HepG2 (cell line): ENCODE data around the gene CPB2. TPM values are rescaled to one million over a fixed set of nuclear protein-coding genes. Genes with fewer than 3 reads are reported as not detected.

ENCODE experiments used
- AHR ChIP-seq: IDR thresholded peaks from 2 replicates; pipeline ENCODE4 v1.6.1; 2018; ENCODE audit warnings: missing genetic modification reagents, missing compliant biosample characterization
- BCL6 ChIP-seq: IDR thresholded peaks from 2 replicates; pipeline ENCODE4 v1.6.1; 2016; ENCODE audit warnings: missing genetic modification reagents, missing compliant biosample characterization
- CREB3 ChIP-seq: sonication (generic); formaldehyde crosslinking; IDR thresholded peaks from 2 replicates; pipeline ENCODE4 v1.5.0; 2020; ENCODE audit warnings: missing genetic modification reagents
- GPBP1L1 ChIP-seq: sonication (generic); formaldehyde crosslinking; IDR thresholded peaks from 2 replicates; pipeline ENCODE4 v1.5.0; 2020; ENCODE audit warnings: mild to moderate bottlenecking, missing genetic modification reagents
- HNF4A ChIP-seq: sonication (generic); formaldehyde crosslinking; IDR thresholded peaks from 2 replicates; pipeline ENCODE4 v1.4.0; 2020; ENCODE audit warnings: missing genetic modification reagents
- HNRNPK ChIP-seq: fragments of 200-400 bp; formaldehyde crosslinking; IDR thresholded peaks from 2 replicates; pipeline ENCODE4 v1.6.1; 2018; ENCODE audit warnings: low read length, low read depth, moderate library complexity, mild to moderate bottlenecking; ENCODE audit not compliant: poor library complexity, severe bottlenecking
- NPAS2 ChIP-seq: sonication (generic); formaldehyde crosslinking; IDR thresholded peaks from 2 replicates; pipeline ENCODE4 v1.8.0; 2022; ENCODE audit warnings: mild to moderate bottlenecking, missing genetic modification reagents, borderline replicate concordance
- RAD21 ChIP-seq: fragments of 450-650 bp; formaldehyde crosslinking; IDR thresholded peaks from 2 replicates; pipeline ENCODE4 v1.5.0; 2020; ENCODE audit warnings: mild to moderate bottlenecking
- RFXAP ChIP-seq: sonication (generic); formaldehyde crosslinking; IDR thresholded peaks from 2 replicates; pipeline ENCODE4 v1.4.0; 2020; ENCODE audit warnings: missing genetic modification reagents, borderline replicate concordance
- SMARCE1 ChIP-seq: fragments of 450-650 bp; IDR thresholded peaks from 2 replicates; pipeline ENCODE4 v1.6.1; 2017; ENCODE audit warnings: borderline replicate concordance
- SMYD3 ChIP-seq: sonication (generic); formaldehyde crosslinking; IDR thresholded peaks from 2 replicates; pipeline ENCODE4 v1.8.1; 2023; ENCODE audit warnings: mild to moderate bottlenecking, missing genetic modification reagents
- SP5 ChIP-seq: IDR thresholded peaks from 2 replicates; pipeline ENCODE4 v1.6.1; 2016; ENCODE audit warnings: low read depth, borderline replicate concordance
- SPEN ChIP-seq: sonication (generic); formaldehyde crosslinking; IDR thresholded peaks from 2 replicates; pipeline ENCODE4 v1.5.1; 2020; ENCODE audit warnings: low read depth, mild to moderate bottlenecking, missing genetic modification reagents
- ZBTB40 ChIP-seq, 2 experiments: fragments of 450-650 bp in 1 of 2; sonication (generic) in 1 of 2; formaldehyde crosslinking in 1 of 2; IDR thresholded peaks; 2 replicates each; pipeline versions ENCODE4 v1.6.1 to v1.8.0; 2016 to 2022; ENCODE audit warnings: antibody characterized with exemption in 1 of 2, mild to moderate bottlenecking in 1 of 2, missing genetic modification reagents in 1 of 2
- ZNF10 ChIP-seq: sonication (generic); formaldehyde crosslinking; IDR thresholded peaks from 2 replicates; pipeline ENCODE4 v1.4.0; 2020; ENCODE audit warnings: mild to moderate bottlenecking, low read depth, missing genetic modification reagents, borderline replicate concordance
- ZNF160 ChIP-seq: sonication (generic); formaldehyde crosslinking; IDR thresholded peaks from 2 replicates; pipeline ENCODE4 v1.8.0; 2022; ENCODE audit warnings: mild to moderate bottlenecking, inconsistent platforms, missing genetic modification reagents
- ZNF260 ChIP-seq: sonication (generic); formaldehyde crosslinking; IDR thresholded peaks from 2 replicates; pipeline ENCODE4 v1.4.0; 2020; ENCODE audit warnings: missing genetic modification reagents, low read depth, mild to moderate bottlenecking, borderline replicate concordance
- ZNF30 ChIP-seq: sonication (generic); formaldehyde crosslinking; IDR thresholded peaks from 2 replicates; pipeline ENCODE4 v1.5.0; 2020; ENCODE audit warnings: mild to moderate bottlenecking, missing genetic modification reagents
- ZNF557 ChIP-seq: sonication (generic); formaldehyde crosslinking; IDR thresholded peaks from 2 replicates; pipeline ENCODE4 v1.4.0; 2020; ENCODE audit warnings: missing genetic modification reagents
- ZNF564 ChIP-seq: sonication (generic); formaldehyde crosslinking; IDR thresholded peaks from 2 replicates; pipeline ENCODE4 v1.8.1; 2023; ENCODE audit warnings: mild to moderate bottlenecking, missing genetic modification reagents
- ZNF713 ChIP-seq: sonication (generic); formaldehyde crosslinking; IDR thresholded peaks from 2 replicates; pipeline ENCODE4 v1.4.0; 2020; ENCODE audit warnings: mild to moderate bottlenecking, missing genetic modification reagents
- polyA plus RNA-seq, 8 experiments: library from polyadenylated mRNA; depleted of rRNA in 3 of 8; stranded (reverse) in 7 of 8; unstranded in 1 of 8; fragments of >200 nt; fragmentation: Illumina TruSeq in 4 of 8; extraction: Trizol in 4 of 8; gene quantifications; 2 replicates each; pipeline versions ENCODE4 v1.2.1 to v1.2.3, GENCODE V29; 2011 to 2016; ENCODE audit warnings: low read depth in 4 of 8, missing spikeins in 1 of 8, mixed read lengths in 1 of 8; ENCODE audit not compliant: insufficient read depth in 1 of 8
- total RNA-seq, 5 experiments: library from RNA; depleted of rRNA; stranded (reverse); fragments of >200 nt; fragmentation: Illumina TruSeq; extraction: Trizol; gene quantifications; 2 replicates each; pipeline ENCODE4 v1.2.3, GENCODE V29; 2016; ENCODE audit warnings: low read depth in 1 of 5

Gene CPB2
- total and polyA plus RNA-seq, 2 of the 13 experiments (the other 11 are each of a cell fraction or from before 2014, with no cell fraction given): 125 to 140 TPM

GRCh38 chr13:46104868-46105267 lies at the start of gene CPB2 (continued):
- no peak for TF ChIP-seq ZBTB40 (IDR thresholded peaks at IDR 0.05)
- no peak for TF ChIP-seq ZBTB40 (CRISPR knock-in tag; IDR thresholded peaks at IDR 0.05)
- no peak for TF ChIP-seq CREB3 (CRISPR knock-in tag)
- TF ChIP-seq ZNF10 (CRISPR knock-in tag): no peak
- peak; percentile 86; the same call in 1 of the 2 replicates for TF ChIP-seq SMYD3 (CRISPR knock-in tag)
- TF ChIP-seq HNF4A (CRISPR knock-in tag): peak; percentile 63
- no peak for TF ChIP-seq SP5 (CRISPR knock-in tag)
- no peak for TF ChIP-seq SMARCE1
- no peak for TF ChIP-seq ZNF557 (CRISPR knock-in tag)
- no peak for TF ChIP-seq RAD21
- TF ChIP-seq ZNF260 (CRISPR knock-in tag): no peak
- TF ChIP-seq ZNF713 (CRISPR knock-in tag): no peak
- TF ChIP-seq HNRNPK: no peak
- TF ChIP-seq ZNF30 (CRISPR knock-in tag): no peak
- no peak for TF ChIP-seq ZNF160 (CRISPR knock-in tag)
- TF ChIP-seq NPAS2 (CRISPR knock-in tag): no peak
- no peak for TF ChIP-seq GPBP1L1 (CRISPR knock-in tag)
- TF ChIP-seq BCL6 (CRISPR knock-in tag): peak; percentile 53
- no peak for TF ChIP-seq ZNF564
- no peak for TF ChIP-seq AHR (CRISPR knock-in tag)
- no peak for TF ChIP-seq RFXAP (CRISPR knock-in tag)
- no peak for TF ChIP-seq SPEN (CRISPR knock-in tag)
